MM.1S (cell line): ENCODE measurements around the gene TPGS1.

ENCODE experiments used
- CTCF ChIP-seq: fragments of 300-600 bp; sonication (generic); IDR thresholded peaks from 2 replicates; pipeline ENCODE4 v1.5.1; 2016; ENCODE audit warnings: antibody characterized with exemption, low read length, mixed read lengths
- EZH2 ChIP-seq: fragments of 300-600 bp; sonication (generic); optimal IDR thresholded peaks from 2 replicates; pipeline ENCODE3; 2017; ENCODE audit warnings: low read depth, mild to moderate bottlenecking, antibody characterized with exemption, low read length, mixed read lengths
- EZH2phosphoT487 ChIP-seq: fragments of 300-600 bp; sonication (generic); IDR thresholded peaks from 2 replicates; pipeline ENCODE4 v1.6.1; 2018; ENCODE audit warnings: antibody characterized with exemption, low read length

- TF ChIP-seq CTCF (no peak), EZH2phosphoT487 (no peak), EZH2 (no peak)
These were observed at the start of gene TPGS1 for GRCh38 chr19:507286-508203.
